ENCODE measurements around the gene WDFY3.

GRCh38 chr4:84708406-84709135 lies 257.9 kb downstream of the WDFY3 start:
- TF ChIP-seq POLR2A (IDR thresholded peaks at IDR 0.05) (no peak), EP300 (IDR thresholded peaks at IDR 0.05) (no peak)

All from suprapubic skin (tissue), 2 donors.